ENCODE data around the gene C12orf54.

GRCh38 chr12:48486261-48486660, 4.0 kb downstream of the C12orf54 start:
- TF ChIP-seq POLR2AphosphoS5 (IDR thresholded peaks at IDR 0.05) (no peak), EP300 (IDR thresholded peaks at IDR 0.05) (no peak), POLR2A (IDR thresholded peaks at IDR 0.05) (no peak)
- TF ChIP-seq, protein P1, sequence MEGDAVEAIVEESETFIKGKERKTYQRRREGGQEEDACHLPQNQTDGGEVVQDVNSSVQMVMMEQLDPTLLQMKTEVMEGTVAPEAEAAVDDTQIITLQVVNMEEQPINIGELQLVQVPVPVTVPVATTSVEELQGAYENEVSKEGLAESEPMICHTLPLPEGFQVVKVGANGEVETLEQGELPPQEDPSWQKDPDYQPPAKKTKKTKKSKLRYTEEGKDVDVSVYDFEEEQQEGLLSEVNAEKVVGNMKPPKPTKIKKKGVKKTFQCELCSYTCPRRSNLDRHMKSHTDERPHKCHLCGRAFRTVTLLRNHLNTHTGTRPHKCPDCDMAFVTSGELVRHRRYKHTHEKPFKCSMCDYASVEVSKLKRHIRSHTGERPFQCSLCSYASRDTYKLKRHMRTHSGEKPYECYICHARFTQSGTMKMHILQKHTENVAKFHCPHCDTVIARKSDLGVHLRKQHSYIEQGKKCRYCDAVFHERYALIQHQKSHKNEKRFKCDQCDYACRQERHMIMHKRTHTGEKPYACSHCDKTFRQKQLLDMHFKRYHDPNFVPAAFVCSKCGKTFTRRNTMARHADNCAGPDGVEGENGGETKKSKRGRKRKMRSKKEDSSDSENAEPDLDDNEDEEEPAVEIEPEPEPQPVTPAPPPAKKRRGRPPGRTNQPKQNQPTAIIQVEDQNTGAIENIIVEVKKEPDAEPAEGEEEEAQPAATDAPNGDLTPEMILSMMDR (IDR thresholded peaks at IDR 0.05) = no peak

Data from sigmoid colon (tissue), 4 donors.